Lower leg skin (tissue), 3 donors: ENCODE measurements around the gene ROR1.

ENCODE experiments used
- POLR2A ChIP-seq, 2 donors: fragments of 450-650 bp; IDR thresholded peaks; one replicate each; pipeline ENCODE4 v1.6.1; 2016 to 2017; ENCODE audit warnings: antibody characterized with exemption in 2 of 2, mild to moderate bottlenecking in 1 of 2, moderate library complexity in 1 of 2
- TF ChIP-seq, protein P1 (sequence below), 3 donors: fragments of 450-650 bp; IDR thresholded peaks; one replicate each; pipeline ENCODE4 v1.5.1; 2016; ENCODE audit warnings: antibody characterized with exemption in 3 of 3, mild to moderate bottlenecking in 3 of 3, moderate library complexity in 2 of 3

- no peak for TF ChIP-seq POLR2A (IDR thresholded peaks at IDR 0.05)
- TF ChIP-seq, protein P1, sequence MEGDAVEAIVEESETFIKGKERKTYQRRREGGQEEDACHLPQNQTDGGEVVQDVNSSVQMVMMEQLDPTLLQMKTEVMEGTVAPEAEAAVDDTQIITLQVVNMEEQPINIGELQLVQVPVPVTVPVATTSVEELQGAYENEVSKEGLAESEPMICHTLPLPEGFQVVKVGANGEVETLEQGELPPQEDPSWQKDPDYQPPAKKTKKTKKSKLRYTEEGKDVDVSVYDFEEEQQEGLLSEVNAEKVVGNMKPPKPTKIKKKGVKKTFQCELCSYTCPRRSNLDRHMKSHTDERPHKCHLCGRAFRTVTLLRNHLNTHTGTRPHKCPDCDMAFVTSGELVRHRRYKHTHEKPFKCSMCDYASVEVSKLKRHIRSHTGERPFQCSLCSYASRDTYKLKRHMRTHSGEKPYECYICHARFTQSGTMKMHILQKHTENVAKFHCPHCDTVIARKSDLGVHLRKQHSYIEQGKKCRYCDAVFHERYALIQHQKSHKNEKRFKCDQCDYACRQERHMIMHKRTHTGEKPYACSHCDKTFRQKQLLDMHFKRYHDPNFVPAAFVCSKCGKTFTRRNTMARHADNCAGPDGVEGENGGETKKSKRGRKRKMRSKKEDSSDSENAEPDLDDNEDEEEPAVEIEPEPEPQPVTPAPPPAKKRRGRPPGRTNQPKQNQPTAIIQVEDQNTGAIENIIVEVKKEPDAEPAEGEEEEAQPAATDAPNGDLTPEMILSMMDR (IDR thresholded peaks at IDR 0.05) = no peak
These were observed 162.5 kb downstream of the ROR1 start for GRCh38 chr1:63936276-63936675.
